HG03175 (cell line): ENCODE measurements around the gene DDR1.

Experiments used
- ATAC-seq: cut with Tn5 transposase; IDR thresholded peaks from one replicate; pipeline ENCODE4 v1.9.1; 2021; ENCODE audit warnings: mild to moderate bottlenecking, moderate library complexity; ENCODE audit not compliant: unreplicated experiment

Gene DDR1

DNA sequence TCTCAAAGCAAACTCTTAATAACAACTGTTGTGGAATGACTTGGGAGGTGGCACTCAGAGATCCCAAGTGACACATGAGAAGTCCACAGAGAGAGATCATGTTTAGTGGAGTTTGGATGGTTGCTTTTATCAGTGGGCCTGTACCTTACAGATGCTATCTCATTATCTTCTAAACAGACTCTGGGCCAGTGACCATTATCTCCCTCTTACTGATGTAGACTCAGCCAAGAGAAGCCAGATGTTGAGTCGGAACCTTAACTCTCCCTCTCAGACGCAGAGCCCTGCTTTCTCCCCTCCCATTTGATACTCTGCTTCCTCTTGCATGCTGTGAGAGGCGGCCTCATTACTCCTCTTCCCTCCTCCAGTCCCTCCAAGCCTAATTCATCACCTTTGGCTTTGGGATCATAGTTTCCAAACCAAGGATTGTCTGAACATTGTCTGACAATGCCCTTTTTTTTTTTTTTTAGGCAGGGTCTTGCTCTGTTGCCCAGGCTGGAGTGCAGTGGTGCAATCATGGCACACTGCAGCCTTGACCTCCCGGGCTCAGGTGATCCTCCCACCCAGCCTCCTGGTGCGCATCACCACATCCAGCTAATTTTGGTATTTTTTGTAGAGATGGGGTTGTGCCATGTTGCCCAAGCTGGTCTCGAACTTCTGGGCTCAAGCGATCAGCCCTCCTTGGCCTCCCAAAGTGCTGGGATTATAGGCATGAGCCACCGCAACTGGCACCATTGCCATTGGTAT lies 4.5 kb upstream of the DDR1 start:
- ATAC-seq = no peak

DNA sequence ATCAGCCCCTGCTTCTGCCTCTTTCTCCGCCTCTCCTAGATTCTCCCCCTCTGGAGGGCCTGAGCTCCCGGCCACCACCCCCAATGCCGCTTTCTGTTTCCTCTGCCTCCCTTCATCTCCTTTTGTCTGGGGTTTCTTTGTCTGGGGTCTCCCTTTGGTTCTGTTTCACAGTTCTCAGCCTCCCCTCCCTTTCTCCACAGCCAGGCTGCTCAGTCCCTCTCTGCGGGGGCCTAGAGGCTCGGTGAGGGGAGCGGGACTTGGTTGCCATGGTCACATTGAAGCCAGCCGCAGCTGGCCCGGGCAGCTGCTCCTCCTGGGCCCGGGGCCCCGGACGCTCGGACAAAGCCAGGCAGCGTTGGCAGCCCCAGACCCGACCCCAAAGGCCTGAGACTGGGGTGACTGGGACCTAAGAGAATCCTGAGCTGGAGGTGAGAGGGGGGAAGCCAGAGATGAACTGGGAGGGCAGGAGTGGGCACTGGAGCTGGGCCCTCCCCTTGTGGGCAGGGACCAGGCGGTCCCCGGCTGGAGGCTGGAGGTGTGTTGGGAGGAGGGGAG lies 3.5 kb upstream of the DDR1 start:
- ATAC-seq = no peak

DNA sequence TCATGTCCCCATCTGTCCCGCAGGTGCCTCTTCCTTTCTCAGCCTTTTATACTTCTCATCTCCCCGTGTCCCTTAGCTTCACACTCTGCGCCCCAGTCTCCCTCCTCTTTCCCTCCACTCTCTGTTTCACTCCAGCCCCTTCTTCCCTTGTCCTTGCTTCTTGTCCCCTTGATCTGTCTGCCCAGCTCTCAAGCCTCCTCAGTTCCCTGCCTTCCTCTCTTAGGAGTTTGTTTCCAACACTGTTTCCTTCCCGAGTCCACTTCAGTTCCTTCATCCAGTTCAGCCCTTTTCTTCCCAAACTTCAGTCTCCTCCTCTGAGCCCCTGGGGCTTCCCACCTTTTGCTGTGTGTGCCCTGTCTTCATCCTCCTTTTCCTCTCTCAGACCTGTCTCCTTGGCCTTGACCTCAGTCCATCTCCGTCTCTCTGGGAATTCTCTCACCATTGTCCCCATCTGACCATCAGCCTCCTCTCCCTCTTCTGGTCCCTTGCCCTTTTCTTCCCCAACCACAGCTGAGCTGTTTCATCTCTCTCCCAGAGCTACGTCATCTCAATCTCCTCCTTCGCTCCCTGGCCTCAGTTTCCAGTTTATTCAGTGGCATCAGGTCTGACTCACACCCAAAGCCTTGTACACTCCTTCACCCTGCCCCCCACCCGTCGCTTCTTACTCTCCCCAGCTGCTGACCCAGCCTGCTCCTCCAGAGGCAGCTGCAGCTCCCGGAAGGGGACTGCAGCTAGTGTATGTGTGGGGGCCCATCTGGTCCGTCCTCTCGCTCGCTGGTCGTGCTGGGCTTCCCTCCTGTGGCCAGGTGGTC lies 2.7 kb upstream of the DDR1 start:
- ATAC-seq = no peak

DNA sequence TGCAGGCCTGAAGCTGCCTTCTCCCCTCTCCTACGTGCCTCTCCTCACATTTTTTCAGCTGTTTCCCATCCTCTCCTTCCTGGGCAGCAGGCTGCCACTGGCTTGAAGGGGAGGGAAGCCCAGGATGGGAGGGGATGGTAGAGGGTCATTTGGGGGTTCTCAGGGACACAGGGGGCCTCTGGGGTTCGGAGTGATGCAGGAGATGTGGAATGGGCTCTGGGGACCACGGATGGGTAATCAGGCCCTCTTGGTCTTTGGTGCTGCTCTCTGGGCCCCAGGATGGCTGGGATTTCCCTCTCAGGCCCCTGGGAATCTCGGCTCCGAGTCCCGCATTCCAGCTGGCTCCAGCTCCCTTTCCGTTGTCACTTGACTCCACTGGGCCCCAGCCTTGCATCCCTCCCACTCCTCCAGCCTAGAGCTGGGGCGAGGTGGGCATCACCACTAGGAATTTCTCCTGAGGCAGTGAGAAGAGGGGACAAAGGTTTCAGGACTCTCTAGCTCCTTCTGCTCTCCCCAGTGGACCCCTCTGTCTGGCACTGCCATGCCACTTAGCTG lies 2.0 kb upstream of the DDR1 start:
- ATAC-seq = no peak

DNA sequence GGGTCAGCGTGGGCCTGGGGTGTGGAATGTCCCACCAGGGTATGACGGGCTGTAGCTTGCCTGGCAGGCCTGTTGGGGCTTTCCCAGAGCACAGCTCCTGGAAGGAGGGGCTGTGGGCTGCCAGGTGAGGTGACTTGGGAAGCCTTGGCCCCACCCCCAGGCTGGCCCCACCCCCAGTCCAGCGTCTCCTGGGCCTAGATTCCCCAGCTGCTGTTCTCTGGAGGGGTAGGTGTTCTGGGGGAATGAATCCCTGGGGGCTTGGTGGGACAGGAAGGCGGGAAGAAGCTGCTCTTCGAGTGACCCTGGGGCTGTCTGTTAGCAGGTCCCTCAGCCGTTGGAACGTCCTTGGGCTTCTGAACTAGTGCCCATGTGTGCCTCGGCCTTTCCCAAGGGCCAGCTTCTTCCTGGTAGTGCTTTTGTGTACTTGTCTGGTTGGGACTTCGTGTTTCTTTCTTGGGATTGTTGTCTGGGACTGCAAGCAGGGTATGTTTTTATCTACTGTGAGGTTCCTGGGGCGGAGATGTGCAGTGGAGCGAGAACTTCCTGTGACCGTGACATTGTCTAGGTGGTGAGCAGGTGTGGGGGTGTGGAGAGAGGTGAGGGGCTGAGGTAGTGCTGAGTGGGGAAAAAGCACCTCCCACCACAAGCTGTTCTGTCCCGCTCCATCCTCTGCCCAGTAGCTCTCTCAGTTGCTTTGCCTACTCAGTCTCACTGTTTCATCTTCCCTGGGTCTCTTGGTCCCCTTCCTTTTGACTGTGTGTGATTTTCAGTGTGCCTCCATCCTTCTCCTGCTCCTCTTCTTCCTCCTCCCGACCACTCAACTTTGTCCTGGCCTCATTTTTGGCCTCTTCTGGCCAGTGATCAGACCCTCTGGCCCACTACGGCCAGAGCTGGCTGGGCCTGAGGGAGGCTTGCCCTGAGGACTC lies 1.3 kb upstream of the DDR1 start:
- ATAC-seq = no peak

DNA sequence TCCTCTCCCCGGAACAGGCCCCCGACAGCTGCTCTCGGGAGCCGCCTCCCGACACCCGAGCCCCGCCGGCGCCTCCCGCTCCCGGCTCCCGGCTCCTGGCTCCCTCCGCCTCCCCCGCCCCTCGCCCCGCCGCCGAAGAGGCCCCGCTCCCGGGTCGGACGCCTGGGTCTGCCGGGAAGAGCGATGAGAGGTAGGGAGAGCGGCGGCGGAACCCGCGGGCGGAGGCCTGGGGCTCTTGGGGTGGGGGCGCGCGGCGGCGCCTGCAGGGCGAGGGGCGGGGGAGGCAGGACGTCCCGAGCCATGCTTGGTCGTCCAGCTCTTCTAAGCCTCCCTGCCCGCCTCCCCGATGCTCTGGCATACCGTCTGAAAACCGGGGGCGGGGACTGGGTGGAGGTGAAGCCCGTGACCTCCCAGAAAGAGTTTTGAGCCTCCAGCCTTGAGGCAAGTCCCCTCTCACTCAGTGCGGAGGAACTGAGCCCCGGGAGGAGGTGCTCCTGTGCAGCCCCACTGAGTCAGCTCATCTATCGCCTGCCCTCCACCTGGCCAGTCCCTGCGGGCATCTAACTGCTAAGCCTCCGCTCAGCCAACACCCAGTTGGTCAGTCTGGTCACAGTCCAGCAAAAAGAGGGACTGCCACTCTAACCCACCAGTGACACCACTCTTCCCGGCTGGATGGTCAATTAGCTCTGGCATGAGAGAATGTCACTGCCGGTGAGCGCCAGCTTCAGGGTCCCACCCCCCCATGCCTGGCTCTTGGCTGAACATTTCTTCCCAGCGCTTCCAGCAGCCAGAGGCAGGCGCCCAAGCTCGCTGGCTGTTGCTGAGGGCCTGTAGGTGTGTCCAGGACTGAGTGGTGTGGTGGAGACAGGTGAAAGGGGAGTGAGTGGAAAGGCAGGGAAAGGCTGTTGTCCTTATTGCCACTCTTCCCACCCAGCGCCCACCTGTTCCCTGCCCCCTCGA lies 482 bp downstream of the DDR1 start:
- no peak for ATAC-seq

DNA sequence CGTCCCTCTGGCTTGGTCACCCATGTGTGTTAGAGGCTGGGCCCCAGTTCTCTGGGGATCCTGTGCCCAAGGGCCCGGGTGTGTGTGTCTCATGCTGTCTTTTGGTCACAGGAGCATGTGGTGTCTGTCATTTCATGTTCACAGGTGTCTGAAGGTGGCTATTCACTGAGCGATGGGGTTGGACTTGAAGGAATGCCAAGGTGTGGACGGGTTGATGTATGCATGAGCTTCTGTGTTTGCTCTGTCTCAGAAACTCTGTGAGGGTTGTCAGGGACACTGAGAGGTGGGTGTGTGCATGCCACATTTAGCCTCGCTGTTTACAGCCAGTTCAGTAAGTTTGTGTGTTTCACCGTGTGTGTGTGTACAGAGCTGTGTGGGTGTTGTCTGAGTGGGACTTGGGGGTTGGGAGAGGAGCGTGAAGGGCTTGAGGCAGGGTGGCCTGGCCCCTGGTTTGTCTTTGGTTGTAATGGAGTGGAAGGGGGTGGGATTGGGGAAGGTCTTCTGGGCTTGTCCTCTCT lies 1.2 kb downstream of the DDR1 start:
- no peak for ATAC-seq

DNA sequence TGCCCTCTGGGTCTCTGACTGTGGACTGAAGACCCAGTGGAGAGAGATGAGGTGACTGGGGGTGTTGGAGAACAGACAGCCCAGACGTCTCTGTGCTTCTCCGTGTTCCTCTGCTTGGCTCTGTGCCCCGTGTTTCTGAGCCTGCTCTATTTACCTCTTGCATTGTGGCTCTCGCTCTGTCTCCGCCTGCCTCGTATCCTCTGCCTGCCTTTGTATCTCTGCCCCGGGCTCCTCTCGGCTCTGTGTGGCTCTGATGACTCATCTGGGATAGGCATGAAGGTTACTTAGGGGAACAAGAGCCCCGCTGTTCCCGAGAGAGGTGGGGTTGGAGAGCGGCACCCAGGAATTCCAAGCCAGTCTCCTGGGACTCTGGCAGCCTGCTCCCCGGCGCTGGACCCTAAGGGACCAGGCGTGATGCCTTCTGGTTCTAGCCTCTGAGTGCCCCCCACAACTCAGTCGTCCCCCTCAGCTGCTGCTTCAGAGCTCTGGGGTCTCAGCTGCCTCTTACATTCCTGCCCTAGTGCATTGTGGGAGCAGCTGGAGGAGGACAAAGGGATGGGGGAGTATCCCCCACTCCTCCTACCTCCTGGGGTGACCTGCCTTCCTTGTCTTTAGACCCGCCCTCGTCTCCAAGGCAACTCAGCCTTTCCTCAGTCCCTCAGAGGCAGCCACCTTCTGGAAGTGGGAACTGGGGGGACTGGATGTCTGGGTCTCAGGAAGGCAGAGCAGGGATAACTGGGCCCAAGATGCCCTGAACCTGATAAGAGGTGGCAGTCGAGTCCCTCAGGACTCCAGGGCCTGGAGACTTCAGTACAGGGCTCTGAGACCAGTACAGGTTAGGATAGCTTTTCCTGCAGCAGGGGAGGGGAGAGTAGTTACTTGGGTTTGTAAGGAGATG lies 1.9 kb downstream of the DDR1 start:
- no peak for ATAC-seq

DNA sequence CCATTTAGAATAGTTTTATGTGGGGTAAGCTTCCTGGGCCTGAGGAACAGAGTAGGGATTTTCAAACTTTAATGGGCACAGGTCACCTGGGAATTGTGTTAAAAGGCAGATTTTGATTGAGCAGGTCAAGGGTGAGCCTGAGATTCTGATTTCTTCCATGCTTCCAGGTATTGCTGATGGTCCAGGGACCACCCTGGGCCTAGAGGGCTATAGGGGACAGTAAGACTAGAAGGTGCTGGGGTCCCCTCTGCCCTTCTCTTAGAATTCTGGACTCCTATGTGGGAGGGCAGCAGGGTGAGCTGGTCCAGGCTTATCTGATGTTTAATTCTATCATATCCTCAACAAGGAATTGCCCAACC lies 2.6 kb downstream of the DDR1 start:
- no peak for ATAC-seq

DNA sequence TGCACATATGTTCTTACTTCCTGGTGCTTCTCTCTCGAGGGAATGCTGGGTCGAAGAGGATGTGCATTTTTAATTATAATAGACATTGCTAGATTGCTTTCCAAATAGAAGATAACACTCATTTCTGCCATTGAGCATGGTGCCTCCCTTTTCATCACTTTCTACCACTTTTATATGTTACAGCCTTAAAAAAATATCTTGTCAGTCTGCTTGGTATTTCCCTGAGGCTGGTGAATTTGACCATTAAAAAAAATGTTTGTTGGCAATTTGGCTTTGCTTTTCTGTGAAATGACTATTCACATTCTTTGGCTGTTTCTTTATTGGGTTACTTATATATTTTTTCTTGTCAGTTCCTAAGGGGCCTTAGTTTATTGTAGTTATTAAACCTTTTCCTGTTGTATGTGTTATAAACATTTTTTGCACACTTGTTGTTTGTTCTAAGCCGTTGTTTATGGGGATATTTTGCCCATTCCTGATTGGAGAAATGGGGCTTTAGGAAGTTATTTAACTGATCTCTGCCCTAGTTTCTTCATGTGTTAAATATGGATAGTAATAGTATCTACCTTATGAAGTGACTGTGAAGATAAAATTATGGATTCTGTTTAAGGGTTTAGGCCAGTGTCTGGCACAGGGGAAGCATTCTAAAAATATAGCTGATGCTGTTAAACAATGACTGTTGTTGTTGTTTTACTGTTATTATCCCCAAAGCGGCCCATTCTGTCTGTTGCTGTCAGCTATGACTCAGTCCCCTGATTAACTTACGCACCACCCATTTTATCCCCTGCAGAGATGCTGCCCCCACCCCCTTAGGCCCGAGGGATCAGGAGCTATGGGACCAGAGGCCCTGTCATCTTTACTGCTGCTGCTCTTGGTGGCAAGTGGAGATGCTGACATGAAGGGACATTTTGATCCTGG lies 3.8 kb downstream of the DDR1 start:
- ATAC-seq = no peak

DNA sequence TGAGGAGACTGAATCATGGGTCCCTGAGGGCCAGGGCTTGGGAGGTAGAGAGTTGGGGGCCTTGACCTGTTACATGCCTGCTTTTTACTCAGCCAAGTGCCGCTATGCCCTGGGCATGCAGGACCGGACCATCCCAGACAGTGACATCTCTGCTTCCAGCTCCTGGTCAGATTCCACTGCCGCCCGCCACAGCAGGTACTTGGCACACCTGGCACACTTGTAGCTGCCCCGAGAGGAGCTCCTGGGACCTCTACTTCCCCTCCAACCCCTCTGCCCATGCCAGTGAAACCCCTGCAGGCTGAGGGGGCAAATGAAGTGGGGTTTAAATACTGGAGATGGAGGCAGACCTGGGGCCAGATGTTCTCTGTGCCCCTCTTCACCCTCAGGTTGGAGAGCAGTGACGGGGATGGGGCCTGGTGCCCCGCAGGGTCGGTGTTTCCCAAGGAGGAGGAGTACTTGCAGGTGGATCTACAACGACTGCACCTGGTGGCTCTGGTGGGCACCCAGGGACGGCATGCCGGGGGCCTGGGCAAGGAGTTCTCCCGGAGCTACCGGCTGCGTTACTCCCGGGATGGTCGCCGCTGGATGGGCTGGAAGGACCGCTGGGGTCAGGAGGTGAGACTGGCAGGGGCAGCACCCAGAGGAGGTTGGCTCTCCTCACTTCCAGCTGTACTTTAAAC lies 4.6 kb downstream of the DDR1 start:
- no peak for ATAC-seq

DNA sequence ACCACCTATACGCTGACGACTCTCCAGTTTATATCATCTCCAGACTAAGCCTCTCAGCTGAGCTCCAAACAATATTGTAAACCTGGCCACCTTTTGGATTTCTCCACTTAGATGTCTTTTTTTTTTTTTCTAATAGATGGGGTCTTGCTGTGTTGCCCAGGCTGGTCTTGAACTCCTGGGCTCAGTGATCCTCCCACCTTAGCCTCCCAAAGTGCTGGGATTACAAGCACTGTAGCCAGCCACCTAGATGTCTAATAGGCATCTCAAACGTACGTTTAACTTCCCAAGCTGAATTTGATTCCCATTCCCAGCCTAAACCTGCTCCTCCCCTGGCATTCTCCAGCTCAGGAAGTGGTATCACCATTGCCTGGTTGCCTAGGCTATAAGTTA lies 5.2 kb downstream of the DDR1 start:
- no peak for ATAC-seq

DNA sequence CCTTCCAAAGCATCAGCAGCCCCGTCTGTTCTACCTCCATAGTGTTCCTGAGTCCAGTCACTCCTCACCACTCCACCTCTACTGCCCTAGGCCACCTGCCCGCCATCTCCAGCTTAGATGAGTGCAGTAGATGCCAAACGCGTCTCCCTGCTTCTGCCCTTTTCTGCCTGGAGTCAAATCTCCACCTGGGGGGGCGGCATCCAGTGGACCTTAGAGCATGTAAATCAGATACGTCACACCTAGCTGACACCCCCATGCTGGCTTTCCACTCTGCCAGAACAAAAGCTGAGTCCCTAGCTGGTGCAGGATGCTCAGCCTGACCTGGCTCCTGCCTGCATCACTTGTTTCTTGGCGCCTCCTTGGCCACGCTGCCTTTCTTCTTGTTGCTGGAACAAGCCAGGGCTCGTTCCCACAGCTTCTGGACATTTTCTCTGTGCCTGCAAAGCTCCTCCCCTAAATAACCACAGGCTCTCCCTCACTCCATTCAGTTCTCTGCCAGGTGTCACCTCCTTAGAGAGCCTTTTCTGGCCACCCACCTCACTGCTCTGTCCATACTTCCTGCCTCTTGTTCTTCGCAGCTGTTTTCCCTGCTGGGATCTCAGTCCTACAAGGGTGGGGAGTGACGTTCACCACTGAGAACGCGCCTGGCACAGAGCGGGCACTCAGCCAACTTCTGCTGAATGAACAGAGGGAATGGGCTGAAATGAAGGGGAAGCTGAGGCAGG lies 5.8 kb downstream of the DDR1 start:
- no peak for ATAC-seq

DNA sequence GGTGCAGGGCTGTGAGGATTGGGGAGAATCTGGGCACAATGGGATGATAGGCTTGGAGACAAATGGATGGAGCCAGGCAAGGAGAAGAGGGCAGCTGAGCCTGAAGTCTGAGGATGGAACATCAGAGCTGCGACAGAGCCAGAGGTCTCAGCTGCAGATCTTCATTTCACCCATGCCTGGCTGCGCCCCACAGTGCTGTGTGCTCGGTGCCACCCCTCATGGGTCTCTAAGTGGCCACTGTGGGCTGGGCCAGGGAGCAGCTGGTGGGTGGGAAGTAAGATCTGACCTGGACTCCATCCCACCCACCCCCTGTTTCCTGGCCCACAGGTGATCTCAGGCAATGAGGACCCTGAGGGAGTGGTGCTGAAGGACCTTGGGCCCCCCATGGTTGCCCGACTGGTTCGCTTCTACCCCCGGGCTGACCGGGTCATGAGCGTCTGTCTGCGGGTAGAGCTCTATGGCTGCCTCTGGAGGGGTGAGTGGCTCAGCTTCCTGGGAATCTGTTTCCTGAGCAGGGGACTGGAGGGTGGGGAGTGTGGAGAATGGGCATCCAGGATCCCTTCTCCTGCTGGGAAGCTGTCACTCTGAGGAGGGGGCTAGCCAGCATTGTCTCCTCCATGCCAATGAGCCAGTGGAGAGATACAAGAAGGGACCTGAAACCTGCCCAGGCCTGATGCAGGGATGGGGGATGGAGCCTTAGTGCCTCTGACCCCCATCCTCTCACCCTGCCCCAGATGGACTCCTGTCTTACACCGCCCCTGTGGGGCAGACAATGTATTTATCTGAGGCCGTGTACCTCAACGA lies 6.5 kb downstream of the DDR1 start:
- no peak for ATAC-seq

DNA sequence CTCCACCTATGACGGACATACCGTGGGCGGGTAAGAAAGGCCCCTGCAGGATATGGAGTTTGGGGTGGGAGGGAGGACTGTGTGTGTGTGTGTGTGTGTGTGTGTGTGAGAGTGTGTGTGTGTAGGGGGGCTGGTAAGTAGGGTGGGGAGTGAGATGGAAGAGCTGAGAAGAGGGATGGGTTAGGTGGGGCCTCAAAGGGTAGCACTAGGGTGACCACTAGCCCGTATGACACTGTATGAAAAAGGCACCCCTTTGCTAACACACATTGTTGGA lies 7.1 kb downstream of the DDR1 start:
- ATAC-seq = no peak
